ENCODE results near the gene DZIP1L. TPM values are rescaled to one million over a fixed set of nuclear protein-coding genes. Genes with fewer than 3 reads are reported as not detected.

The DZIP1L gene
- total and polyA plus RNA-seq, 2 experiments from 2014 or later = 10.6 to 19.5 TPM

GRCh38 chr3:138139691-138140090 is 24.3 kb upstream of the DZIP1L start (continued):
- no peak for TF ChIP-seq CTCF (conservative IDR thresholded peaks at IDR 0.05; ENCODE audit: low read depth in 2 of 2)
- TF ChIP-seq POLR2AphosphoS5 (IDR thresholded peaks at IDR 0.05; ENCODE audit: low read depth) = no peak
- no peak for TF ChIP-seq CREB1 (CRISPR knock-in tag; IDR thresholded peaks at IDR 0.05; ENCODE audit: low read depth)
- no peak for TF ChIP-seq NANOG (IDR thresholded peaks at IDR 0.05; ENCODE audit: borderline replicate concordance)
- TF ChIP-seq REST (IDR thresholded peaks at IDR 0.05; ENCODE audit: unreplicated experiment) = no peak

GRCh38 chr3:138137861-138138260 is 22.5 kb upstream of the DZIP1L start:
- Mint-ChIP-seq H3K4me1 (peaks cover 4% of the 10 kb centered on the region; the same call in 2 of the 3 replicates), H3K4me3 (no peak overlapping the region), H3K27me3 (ENCODE audit: insufficient read depth, low read depth, poor library complexity) (no peaks in the 10 kb centered on the region), H3K9me3 (no peaks in the 10 kb centered on the region; the same call in 2 of the 3 replicates), H3K36me3 (ENCODE audit: low read depth) (no peaks in the 10 kb centered on the region), H3K27ac (no peak overlapping the region)
- H3F3A ChIP-seq (replicated peaks; ENCODE audit: low read depth) = no peaks in the 10 kb centered on the region
- no peaks in the 10 kb centered on the region for H3K27me3 ChIP-seq (ENCODE audit: insufficient read depth)
- no peak overlapping the region for H3K27ac ChIP-seq (ENCODE audit: low read depth)
- peaks cover 34% of the 10 kb centered on the region for H3K9me2 ChIP-seq (ENCODE audit: insufficient read depth)
- H4K20me1 ChIP-seq (replicated peaks; ENCODE audit: insufficient read depth) = no peaks in the 10 kb centered on the region
- H3K79me2 ChIP-seq (replicated peaks; ENCODE audit: insufficient read depth) = no peaks in the 10 kb centered on the region
- no peak overlapping the region for H3K4me3 ChIP-seq
- H3K4me1 ChIP-seq (ENCODE audit: insufficient read depth) = no peaks in the 10 kb centered on the region
- no peak overlapping the region for H3K4me2 ChIP-seq
- ATAC-seq (no peak), DNase-seq (ENCODE audit: low spot score) (no peak)
- H3K36me3 ChIP-seq (ENCODE audit: insufficient read depth) = no peaks in the 10 kb centered on the region
- H2AFZ ChIP-seq = no peak overlapping the region
- no peak for TF ChIP-seq POLR2AphosphoS5 (IDR thresholded peaks at IDR 0.05; ENCODE audit: low read depth)
- no peak for TF ChIP-seq ZNF114 (CRISPR knock-in tag; IDR thresholded peaks at IDR 0.05)
- TF ChIP-seq STAT1 (IDR thresholded peaks at IDR 0.05; ENCODE audit: unreplicated experiment) = no peak
- TF ChIP-seq JUNB (IDR thresholded peaks at IDR 0.05; ENCODE audit: unreplicated experiment) = no peak
- TF ChIP-seq EZH2phosphoT487 (IDR thresholded peaks at IDR 0.05; ENCODE audit: unreplicated experiment) = no peak
- no peak for TF ChIP-seq ZNF462 (CRISPR knock-in tag; IDR thresholded peaks at IDR 0.05)
- TF ChIP-seq CTCF (conservative IDR thresholded peaks at IDR 0.05; ENCODE audit: low read depth in 2 of 2) = no peak

Measured in GM23338 (cell line).